OCI-M2 (cell line): ENCODE data around the gene KBTBD4.
"Not testable (repeated sequence)": the region's sequence is repeated elsewhere in the genome, so short reads cannot be mapped to it uniquely, and the experiment has no call there.

Source experiments
- DNase-seq: peaks from one replicate; lab custom pipeline; 2025; ENCODE audit not compliant: unreplicated experiment; lab: John Stamatoyannopoulos, UW

KBTBD4 gene

DNA sequence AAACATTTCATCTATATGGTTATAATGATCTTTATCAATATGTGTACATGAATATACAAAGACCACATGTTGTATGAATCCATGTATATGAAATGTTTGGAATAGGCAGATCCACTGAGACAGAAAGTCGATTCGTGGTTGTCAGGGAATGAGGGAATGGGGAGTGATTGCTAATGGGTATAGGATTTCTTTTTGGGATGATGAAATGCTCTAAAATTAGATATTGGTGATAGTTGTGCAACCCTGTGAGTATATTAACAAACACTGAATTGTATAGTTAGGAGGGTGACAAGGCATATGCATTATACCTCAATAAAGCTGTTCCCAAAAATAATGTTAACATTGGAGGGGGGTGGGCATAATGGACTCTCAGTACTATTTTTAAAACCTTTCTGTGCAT is 18.3 kb downstream of the KBTBD4 start:
- no peak for DNase-seq

DNA sequence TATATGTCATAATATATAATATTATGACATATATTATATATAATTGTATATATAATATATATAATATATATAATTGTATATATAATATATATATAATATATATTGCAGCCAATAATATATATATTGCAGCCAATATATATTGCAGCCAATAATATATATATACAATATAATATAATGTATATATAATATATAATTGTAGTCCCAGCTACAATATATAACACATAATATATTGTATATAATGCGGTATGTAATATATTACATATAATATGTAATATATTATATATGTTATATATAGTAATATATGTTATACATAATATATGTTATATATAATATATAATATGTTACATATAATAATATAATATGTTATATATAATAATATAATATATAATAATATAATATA is 20.1 kb downstream of the KBTBD4 start:
- DNase-seq, result no peak

DNA sequence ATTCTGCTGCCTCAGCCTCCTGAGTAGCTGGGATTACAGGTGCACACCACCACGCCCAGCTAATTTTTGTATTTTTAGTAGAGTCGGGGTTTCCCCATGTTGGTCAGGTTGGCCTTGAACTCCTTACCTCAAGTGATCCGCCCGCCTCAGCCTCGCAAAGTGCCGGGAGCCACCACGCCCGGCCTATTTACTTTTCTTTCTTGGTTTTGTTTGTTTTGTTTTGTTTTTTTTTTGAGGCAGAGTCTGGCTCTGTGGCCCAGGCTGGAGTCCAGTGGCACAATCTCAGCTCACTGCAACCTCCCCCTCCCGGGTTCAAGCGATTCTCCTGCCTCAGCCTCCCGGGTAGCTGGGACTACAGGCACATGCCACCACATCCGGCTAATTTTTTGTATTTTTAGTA is 21.8 kb downstream of the KBTBD4 start:
- DNase-seq, result not testable (repeated sequence)

DNA sequence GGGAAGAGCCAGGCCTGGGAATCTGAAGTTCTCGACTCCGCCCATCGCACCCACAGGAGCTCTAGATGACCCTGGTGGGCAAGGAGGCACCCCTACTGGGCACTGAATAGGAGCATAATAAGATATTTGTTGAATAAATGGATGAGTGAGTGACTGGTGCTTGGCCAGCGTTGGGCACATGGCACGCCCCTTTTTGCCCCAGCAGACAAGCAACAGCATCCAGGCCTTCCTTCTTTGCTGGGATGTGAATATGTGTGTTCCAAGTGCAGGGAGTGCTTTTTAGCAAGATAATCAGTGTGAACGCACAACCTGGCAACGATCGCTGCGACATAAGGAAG is 25.4 kb downstream of the KBTBD4 start:
- DNase-seq, result no peak

DNA sequence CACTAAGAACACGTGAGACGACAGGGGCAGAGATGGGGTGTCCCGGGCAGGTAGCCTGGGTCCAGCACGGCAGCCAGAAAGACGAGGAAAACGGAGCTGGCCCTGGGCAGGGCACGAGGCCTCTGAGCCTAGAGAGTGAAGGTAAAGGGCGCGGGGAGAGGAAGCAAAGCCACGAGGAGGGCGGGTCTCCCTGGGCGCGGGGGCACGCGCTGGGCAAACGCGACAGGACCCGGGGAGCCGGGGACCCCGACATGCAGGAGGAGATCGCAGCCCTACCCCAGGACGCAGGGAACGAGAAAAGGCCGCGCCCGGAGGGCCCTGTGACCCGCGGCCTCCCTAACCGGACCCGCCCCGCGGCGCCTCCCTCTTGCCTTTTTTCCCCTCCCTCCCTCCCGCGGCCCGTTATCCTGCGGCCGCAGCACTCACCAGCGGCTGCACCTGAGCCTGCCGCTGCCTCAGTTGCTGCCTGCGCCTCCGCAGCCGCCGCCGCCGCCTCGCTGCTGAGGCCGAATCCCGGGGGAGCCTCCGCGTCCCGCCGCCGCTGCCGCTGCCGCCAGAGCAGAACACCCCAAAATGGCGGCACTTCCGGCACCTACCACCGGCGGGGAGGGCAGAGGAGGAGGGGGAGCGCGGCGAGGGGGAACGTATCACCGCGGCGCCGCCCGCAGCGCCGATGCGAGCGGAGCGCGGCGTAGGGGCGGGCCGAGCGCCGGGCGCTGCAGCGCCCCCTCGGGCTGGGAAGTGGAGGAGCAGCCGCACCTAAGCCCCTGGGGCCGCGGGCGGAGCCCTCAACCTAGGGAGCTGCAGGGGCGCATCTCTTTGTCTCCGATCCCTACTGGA is 26.0 kb downstream of the KBTBD4 start, which contains the start of gene CELF1:
CELF1 (minus strand) TSS at position 567 of the 840 bp plus-strand sequence. CDS start 53,609 bp downstream, outside the sequence.
- no peak for DNase-seq

DNA sequence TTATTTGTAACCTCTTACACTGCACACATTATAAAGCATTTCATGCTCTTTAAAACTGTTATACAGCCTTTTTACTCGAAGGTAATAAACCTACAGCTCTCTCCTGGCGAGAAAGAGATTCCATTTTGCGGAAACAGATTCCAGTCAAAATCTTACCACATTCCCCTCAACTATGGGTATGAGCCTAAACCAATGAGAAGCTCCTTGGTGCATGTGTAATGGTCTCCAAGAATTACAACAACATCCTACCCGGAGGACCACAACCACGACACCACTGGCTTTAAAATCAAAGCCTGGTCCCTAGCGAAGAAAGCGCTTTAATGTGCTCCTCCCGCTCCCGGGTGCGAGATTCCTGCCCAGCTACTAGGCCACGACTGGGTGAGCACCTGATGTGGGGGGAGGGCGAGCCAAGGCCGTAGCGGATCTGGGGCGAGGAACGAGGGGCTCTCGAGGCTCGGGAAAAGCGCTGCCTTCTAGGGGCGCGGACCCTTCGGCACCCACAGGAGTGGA is 26.7 kb downstream of the KBTBD4 start:
- no peak for DNase-seq

DNA sequence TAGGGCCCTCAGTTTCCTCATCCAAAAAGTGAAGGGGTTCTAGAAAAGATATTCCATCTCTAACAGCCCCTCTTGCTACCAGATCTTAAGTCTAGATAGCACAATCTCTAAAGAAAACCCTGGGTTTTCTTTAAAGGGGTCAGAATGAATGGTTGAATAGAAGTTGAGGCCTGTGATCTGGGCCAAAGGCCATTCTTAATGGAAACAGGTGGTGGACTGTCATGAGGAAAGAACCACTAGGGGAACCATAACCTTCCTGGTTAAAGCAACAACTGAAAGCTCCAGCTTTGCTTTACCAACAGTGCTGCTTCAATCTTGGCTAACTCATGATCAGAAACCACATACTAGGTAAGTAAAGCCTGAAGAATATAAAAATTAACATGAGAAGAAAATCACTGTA is 27.7 kb downstream of the KBTBD4 start:
- no peak for DNase-seq

DNA sequence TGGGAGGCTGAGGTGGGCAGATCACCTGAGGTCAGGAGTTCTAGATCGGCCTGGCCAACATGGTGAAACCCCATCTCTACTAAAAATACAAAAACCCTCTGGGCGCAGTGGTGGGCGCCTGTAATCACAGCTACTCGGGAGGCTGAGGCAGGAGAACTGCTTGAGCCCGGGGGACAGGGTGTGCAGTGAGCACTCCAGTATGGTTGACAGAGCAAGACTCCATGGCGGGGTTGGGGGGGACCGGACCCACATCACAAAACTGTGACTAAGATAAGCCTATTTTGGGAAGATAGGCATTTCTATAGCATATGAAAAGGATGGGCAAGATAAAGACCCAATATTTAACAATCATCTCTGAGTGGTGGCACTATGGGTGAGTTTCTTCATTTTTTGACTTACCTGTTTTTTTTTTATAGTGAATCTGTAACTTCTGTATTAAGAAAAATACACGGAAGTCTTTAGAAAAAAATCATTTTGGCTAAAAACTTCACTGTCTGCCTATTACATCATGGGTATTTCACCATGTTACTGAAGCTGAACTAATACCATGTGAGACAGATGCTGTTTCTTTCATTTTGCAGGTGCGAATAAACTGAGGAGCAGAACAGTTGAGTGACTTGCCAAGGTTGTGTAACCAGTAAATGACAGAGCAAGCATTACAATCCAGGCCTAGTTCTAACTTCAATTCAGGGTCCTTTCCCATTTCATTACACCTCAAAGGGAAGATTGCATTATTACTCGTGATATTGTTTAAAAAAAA is 28.3 kb downstream of the KBTBD4 start:
- no peak for DNase-seq

DNA sequence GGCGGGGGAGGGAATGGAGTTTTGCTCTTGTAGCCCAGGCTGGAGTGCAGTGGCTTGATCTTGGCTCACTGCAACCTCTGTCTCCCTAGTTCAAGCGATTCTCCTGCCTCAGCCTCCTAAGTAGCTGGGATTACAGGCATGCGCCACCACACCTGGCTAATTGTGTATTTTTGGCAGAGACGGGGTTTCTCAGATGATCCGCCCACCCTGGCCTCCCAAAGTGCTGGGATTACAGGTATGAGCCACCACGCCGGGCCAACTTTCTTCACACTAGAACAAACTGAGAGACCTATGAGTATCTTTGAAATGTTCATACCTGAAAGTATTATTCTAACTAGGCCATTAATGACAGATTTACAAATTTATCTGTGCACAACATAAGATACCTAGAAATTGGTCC is 32.5 kb downstream of the KBTBD4 start:
- not testable (repeated sequence) for DNase-seq

DNA sequence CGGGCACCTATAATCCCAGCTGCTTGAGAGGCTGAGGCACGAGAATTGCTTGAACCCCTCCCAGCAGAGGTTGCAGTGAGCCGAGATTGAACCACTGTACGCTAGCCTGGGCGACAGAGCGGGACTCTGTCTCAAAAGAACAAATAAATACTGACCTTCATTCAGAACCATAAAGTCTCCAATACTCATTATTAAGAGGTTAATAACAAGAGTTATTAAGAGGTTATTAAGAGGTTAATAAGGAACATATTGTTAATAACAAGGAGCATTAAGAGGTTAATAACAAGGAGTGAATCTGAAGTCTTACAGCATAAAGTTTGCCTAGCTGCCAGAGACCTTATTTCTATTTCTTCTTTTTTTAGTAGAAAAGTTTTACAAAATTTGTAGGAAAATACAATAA is 33.5 kb downstream of the KBTBD4 start:
- no peak for DNase-seq

DNA sequence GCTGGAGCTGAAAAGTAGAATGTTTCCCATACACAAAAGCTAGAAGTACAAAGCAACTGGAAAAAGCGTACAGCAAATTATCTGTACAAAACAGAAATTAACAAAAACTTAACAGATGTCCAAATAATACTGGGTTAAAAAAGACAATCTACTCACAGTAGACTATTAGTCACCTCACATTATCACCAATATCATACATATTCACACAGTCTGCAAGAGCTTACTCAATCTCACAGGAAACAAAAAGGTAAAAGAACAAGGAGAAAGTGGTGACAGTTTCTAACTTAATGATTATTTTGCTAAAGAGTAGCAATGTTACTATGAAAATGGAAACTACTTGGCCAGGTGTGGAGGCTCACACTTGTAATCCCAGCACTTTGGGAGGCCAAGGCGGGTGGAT is 37.7 kb downstream of the KBTBD4 start:
- DNase-seq, result no peak

DNA sequence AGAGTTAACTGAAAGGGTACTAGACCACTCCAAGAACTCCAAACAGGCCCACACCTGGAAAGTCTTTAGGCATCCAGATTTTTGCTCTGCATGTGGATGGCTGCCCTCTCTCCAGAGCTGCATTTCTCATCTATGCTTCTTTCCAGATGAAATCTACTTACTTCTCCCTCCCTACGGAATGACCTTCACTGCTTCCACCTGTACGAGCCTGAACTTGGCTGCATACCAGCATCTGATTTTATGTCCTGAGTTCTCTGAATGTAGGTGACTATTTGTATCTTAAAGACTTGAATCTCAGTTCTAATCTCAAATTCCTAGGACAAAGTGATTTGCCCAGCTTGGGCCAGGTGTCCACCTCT is 39.1 kb downstream of the KBTBD4 start:
- DNase-seq, result no peak

DNA sequence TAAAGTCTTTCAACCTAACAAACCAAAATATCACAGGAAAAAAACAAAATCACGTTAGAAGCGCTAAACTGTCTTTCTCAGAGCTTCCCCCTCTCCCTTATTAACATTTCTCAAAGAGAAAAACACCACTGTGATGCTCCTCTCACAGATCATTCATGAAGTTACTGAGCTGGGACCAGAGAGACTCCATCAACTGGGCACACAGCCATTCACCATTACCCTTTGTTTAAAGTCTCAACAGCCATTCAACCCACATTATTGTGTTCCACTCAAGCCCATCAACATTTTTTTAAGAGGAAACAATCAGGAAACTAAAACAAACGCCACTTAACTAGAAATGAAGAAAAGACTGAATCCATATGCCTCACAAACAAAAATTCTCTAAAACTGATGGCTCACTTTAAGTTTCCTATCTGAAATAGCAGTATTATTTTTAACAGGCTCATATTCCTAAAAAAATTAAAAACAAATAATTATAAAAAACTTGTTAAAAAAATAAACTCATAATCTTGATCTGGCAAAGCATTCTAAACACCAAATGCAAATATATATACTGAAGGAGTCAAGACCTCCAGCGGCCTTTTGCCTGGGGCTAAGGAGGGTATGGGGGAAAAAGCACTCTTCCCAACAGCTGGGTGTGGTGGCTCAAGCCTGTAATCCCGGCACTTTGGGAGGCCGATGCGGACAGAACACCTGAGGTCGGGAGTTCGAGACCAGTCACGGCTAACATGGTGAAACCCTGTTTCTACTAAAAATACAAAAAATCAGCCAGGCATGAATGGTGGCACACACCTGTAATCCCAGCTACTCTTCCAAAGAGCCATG is 39.8 kb downstream of the KBTBD4 start:
- no peak for DNase-seq

DNA sequence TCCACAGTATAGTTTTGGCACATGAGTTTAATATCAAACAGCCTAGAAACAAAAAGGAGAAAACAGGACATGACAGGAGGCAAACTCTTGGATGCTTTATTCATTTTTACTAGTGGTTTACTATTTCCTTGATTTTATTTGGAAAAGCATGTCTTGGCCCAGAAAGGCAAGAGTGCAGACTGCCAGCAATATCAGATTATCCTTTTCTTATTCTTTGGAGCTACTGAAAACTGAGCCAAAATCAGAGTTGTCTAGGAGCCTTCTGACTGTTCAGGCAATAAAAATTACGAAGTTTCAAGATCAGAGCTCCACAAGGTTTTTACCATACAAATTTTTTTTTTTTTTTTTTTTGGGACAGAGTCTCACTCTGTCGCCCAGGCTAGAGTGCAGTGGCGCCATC is 41.9 kb downstream of the KBTBD4 start:
- no peak for DNase-seq

DNA sequence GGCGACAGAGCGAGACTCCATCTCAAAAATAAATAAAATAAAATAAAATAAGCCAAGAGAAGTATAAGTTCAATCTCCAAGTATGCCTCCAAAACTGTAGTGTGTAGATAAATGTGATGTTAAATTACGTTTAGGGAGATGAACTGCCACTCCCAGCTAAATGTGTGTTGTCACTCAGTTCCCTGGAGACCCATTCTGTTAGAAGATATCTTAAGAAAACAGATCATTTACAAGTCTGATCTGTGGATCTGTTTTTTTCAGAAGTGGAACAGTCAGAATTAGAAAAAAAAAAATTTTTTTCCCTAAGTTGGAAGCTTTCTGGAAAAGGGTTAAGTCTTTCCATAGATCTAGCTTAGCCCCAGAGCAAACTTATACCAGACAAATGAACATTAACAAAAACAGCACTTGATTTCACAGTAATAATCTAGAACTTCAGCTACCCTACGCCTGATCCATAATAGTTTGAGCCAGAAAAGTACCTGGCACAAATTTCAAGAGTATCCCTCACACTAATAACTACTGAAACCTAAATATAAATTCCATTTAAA is 44.0 kb downstream of the KBTBD4 start:
- DNase-seq, result no peak

DNA sequence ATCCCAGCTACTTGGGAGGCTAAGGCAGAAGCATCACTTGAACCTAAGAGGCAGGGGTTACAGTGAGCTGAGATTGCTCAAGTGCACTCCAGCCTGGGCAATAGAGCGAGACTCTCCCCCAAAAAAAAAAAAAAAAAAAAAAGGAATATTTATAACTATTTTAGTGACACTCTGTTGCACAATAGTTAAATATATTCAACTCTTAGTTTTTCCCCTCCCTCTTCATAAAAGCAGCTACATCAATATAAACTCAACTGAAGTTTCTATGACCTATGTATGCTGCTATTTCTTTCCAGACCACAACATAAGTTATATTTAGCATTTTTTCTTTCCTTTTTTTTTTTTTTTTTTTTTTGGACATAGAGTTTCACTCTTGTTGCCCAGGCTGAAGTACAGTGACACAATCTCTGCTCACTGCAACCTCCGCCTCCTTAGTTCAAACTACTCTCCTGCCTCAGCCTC is 45.0 kb downstream of the KBTBD4 start:
- no peak for DNase-seq

DNA sequence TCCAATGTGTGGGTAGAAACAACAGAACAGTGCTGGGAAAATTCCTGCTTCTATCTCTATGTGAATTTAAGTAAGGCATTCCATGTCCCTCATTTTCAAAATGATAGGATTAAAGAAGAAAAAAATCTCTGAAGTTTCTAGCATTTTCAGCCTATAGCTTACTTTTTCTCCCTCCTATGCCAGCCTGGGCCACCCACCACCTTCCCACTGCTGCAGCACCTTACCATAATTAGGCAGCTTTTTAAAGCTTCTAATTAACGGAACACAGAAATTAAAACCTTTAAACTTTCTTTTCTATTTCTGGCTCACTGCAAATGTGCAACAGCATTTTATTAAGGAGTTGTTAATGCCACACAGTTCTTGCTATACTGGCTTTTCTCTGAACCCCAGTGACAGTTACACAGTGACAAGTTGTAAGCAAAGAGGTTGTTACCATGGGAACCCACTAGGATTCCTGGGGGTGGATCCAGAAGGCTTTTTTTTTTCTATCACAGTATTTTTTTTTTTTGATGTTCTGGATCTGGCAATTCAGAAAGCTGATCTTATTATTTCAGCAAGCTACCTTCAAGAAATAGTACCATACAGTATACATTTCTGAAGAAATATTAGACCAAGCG is 46.1 kb downstream of the KBTBD4 start:
- no peak for DNase-seq

DNA sequence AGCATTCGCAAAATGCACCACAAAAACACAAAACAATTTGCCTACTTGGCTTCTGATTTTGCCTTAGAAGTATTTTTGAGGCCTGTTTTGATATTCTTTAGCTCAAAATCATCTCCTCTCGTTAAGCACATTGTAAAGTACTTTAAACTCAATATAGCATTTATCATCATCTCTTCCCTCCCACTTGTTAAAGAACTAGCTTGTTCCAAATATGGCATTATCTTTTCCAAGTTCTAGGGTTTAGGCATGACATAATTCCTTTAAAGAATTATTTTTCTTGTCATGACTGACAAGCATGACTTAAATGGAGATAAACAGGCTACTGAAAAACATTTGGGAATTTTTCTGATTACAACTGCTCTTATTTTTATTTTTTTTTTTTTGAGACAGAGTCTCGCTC is 47.1 kb downstream of the KBTBD4 start:
- DNase-seq, result no peak

DNA sequence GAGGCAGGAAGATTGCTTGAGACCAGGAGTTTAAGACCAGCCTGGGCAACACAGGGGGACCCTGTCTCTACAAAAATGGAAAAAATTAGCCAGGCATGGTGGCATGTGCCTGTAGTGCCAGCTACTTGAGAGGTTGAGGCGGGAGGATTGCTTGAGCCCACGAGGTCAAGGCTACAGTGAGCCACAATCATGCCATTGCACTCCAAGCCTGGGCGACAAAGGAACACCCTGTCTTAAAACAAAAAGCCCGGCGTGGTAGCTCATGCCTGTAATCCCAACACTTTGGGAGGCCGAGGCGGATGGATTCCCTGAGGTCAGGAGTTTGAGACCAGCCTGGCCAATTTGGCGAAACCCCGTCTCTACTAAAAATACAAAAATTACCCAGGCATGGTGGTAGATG is 48.0 kb downstream of the KBTBD4 start:
- DNase-seq, result not testable (repeated sequence)

DNA sequence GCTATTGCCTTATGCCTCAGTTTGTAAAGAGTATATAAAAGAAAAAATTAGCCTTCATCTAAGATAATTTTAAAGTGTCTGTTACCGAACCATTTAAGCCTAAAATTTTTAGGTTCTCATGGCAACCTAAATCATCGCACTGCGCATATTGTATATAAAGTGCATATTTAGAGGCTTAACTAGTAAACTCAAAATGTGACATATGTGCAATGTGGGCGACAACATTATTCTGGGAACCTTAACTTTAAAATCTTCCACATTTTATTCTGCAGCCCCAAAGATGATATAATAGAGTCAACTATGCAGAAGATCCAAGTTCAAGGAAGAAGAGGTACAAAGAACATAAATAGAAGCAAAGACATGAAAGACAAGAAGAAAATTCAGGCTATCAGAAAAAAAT is 48.8 kb downstream of the KBTBD4 start:
- DNase-seq, result no peak

DNA sequence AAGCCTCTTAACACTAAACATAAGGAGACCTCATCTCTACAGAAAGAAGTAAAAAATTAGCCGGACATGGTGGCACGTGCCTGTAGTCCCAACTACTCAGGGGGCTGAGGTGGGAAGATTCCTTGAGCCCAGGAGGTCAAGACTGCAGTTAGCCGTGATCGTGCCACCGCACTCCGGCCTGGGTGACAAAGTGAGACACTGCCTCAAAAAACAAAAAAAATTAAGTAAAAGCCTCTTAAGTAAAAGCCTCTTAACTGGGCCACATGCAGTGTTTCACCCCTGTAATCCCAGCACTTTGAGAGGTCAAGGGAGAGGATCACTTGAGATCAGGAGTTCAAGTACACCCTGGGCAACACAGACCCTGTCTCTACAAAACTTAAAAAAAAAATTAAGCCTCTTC is 51.6 kb downstream of the KBTBD4 start:
- DNase-seq, result no peak
